GM12878 (cell line): Measurements from ENCODE around the gene PPP4R3B.

ENCODE experiments used
- CREB1 ChIP-seq: IDR thresholded peaks from 2 replicates; pipeline ENCODE4 v1.6.1; 2012; ENCODE audit warnings: low read depth, mild to moderate bottlenecking, inconsistent platforms
- EP300 ChIP-seq, 2 experiments: fragments of 150-350 bp in 1 of 2; IDR thresholded peaks; 2 replicates each; pipeline ENCODE4 v1.6.1; 2011 to 2012; ENCODE audit warnings: low read depth in 2 of 2, low read length in 2 of 2, borderline replicate concordance in 1 of 2, improper control_type of control experiment in 1 of 2, inconsistent platforms in 1 of 2; ENCODE audit not compliant: control insufficient read depth in 1 of 2
- MYC ChIP-seq: IDR thresholded peaks from 2 replicates; pipeline ENCODE4 v1.6.1; 2011; ENCODE audit warnings: mild to moderate bottlenecking, low read length, moderate library complexity, inconsistent platforms; ENCODE audit not compliant: insufficient read depth, insufficient replicate concordance, insufficient read length, severe bottlenecking
- NR2C2 ChIP-seq: IDR thresholded peaks from 2 replicates; pipeline ENCODE4 v1.6.1; 2011; ENCODE audit warnings: borderline replicate concordance, low read depth; ENCODE audit not compliant: control insufficient read depth, insufficient read length
- NRF1 ChIP-seq: conservative IDR thresholded peaks from 2 replicates; pipeline ENCODE4 v1.6.1; 2011; ENCODE audit warnings: mild to moderate bottlenecking, low read depth, low read length, improper control_type of control experiment
- POLR2AphosphoS5 ChIP-seq: IDR thresholded peaks from 2 replicates; pipeline ENCODE4 v1.6.1; 2011; ENCODE audit warnings: mild to moderate bottlenecking, low read length, inconsistent platforms
- TAF1 ChIP-seq: IDR thresholded peaks from 2 replicates; pipeline ENCODE4 v1.6.1; 2011; ENCODE audit warnings: mild to moderate bottlenecking, low read depth, low read length, borderline replicate concordance
- TBL1XR1 ChIP-seq: IDR thresholded peaks from 2 replicates; pipeline ENCODE4 v1.6.1; 2012; ENCODE audit warnings: low read depth, low read length, improper control_type of control experiment
- ZNF24 ChIP-seq: fragments of 450-650 bp; IDR thresholded peaks from 2 replicates; pipeline ENCODE4 v1.6.1; 2017; ENCODE audit warnings: antibody characterized with exemption, mild to moderate bottlenecking
- TF ChIP-seq, protein P1 (sequence below), 3 experiments: IDR thresholded peaks in 2 of 3; conservative IDR thresholded peaks in 1 of 3; 2 replicates each; pipeline ENCODE4 v1.5.1; 2011; ENCODE audit warnings: low read depth in 3 of 3, low read length in 3 of 3, mild to moderate bottlenecking in 3 of 3, control low read depth in 2 of 3, moderate library complexity in 2 of 3, inconsistent platforms in 1 of 3, mixed read lengths in 1 of 3; ENCODE audit not compliant: control insufficient read depth in 2 of 3, insufficient read depth in 1 of 3; ENCODE audit errors: extremely low read depth in 1 of 3

DNA sequence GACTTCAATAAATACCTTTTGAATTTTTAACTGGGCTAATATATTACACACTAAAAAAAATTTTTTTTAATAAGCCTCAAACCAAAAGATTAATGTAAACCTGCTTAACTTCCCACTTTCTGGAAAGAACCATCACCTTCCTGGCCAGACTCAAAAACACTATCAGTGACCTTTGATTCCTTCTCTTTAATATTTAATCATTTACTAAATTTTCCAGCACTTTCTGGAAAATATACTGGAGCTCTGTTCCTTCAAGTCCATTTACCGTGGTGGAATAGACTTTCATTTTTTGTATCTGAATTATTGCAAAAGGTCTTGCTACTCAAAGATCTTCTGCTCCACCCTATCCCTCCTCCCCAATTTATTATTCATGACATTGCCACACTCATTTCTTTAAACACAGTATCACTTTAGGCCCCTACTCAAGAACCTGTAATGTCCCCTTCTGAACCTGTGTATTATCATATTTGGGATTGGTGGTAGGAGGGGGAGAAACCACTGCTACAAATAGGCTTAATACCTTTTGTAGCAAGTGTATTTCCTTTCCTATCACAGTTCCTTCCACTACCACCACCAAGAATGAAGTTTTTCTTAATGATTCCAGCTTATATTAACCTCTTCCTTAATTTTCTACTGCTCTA is 7.4 kb downstream of the PPP4R3B start:
- no peak for TF ChIP-seq EP300 (IDR thresholded peaks at IDR 0.05; ENCODE audit: borderline replicate concordance in 1 of 2, control insufficient read depth in 1 of 2, low read depth in 2 of 2, low read length in 2 of 2)
- TF ChIP-seq NRF1 = no peak
- TF ChIP-seq NR2C2 = no peak
- TF ChIP-seq ZNF24 = no peak
- TF ChIP-seq, protein P1, sequence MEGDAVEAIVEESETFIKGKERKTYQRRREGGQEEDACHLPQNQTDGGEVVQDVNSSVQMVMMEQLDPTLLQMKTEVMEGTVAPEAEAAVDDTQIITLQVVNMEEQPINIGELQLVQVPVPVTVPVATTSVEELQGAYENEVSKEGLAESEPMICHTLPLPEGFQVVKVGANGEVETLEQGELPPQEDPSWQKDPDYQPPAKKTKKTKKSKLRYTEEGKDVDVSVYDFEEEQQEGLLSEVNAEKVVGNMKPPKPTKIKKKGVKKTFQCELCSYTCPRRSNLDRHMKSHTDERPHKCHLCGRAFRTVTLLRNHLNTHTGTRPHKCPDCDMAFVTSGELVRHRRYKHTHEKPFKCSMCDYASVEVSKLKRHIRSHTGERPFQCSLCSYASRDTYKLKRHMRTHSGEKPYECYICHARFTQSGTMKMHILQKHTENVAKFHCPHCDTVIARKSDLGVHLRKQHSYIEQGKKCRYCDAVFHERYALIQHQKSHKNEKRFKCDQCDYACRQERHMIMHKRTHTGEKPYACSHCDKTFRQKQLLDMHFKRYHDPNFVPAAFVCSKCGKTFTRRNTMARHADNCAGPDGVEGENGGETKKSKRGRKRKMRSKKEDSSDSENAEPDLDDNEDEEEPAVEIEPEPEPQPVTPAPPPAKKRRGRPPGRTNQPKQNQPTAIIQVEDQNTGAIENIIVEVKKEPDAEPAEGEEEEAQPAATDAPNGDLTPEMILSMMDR (IDR thresholded peaks at IDR 0.05 in 2 of 3, conservative IDR thresholded peaks at IDR 0.05 in 1 of 3; ENCODE audit: control insufficient read depth in 2 of 3, extremely low read depth in 1 of 3, insufficient read depth in 1 of 3, low read depth in 3 of 3, low read length in 3 of 3) = no peak
- no peak for TF ChIP-seq POLR2AphosphoS5
- no peak for TF ChIP-seq TAF1
- TF ChIP-seq CREB1 = no peak
- no peak for TF ChIP-seq MYC
- TF ChIP-seq TBL1XR1 = no peak
